ENCODE results near the gene LIPE. TPM values are rescaled to one million over a fixed set of nuclear protein-coding genes. Genes with fewer than 3 reads are reported as not detected.

The LIPE gene
- total RNA-seq, 1 donor from 2014 or later = 26.9 TPM

GRCh38 chr19:42445948-42446347, 18.8 kb upstream of the LIPE start:
- intact Hi-C loops (cut with micrococcal nuclease) = no loop called here

- intact Hi-C loops (cut with micrococcal nuclease) = no loop called here
Measured at GRCh38 chr19:42443944-42444398, 16.8 kb upstream of the LIPE start.

GRCh38 chr19:42442833-42443232, 15.6 kb upstream of the LIPE start, which contains the start of gene CXCL17:
Gene CXCL17, minus strand, starts transcription at chr19:42442946. Its CDS starts 114 bp downstream, at chr19:42442832.
- intact Hi-C loops (cut with micrococcal nuclease) = no loop called here

- intact Hi-C loops (cut with micrococcal nuclease) = no loop called here
Measured at GRCh38 chr19:42441049-42441445, 13.9 kb upstream of the LIPE start.

- intact Hi-C loops (cut with micrococcal nuclease) = loop anchor here (1.0 kb wide), 3 partner anchors 10 to 332 kb away; no protein-coding TSS in a partner anchor
Measured at GRCh38 chr19:42440357-42441048, 13.3 kb upstream of the LIPE start.

GRCh38 chr19:42436006-42436405, 8.8 kb upstream of the LIPE start:
- intact Hi-C loops (cut with micrococcal nuclease) = no loop called here

GRCh38 chr19:42435316-42435715, 8.1 kb upstream of the LIPE start:
- intact Hi-C loops (cut with micrococcal nuclease) = no loop called here

GRCh38 chr19:42433503-42434260, 6.5 kb upstream of the LIPE start:
- intact Hi-C loops (cut with micrococcal nuclease) = loop anchor here (1.0 kb wide), 2 partner anchors 13 to 46 kb away; no protein-coding TSS in a partner anchor

GRCh38 chr19:42431486-42431885, 4.3 kb upstream of the LIPE start:
- intact Hi-C loops (cut with micrococcal nuclease) = no loop called here

GRCh38 chr19:42428676-42429075, 1.5 kb upstream of the LIPE start:
- intact Hi-C loops (cut with micrococcal nuclease) = no loop called here

- intact Hi-C loops (cut with micrococcal nuclease) = no loop called here
Measured at GRCh38 chr19:42426643-42427042, 545 bp downstream of the LIPE start.

- intact Hi-C loops (cut with micrococcal nuclease) = no loop called here
Measured at GRCh38 chr19:42424712-42425131, 2.5 kb downstream of the LIPE start.

- intact Hi-C loops (cut with micrococcal nuclease) = no loop called here
Measured at GRCh38 chr19:42424345-42424707, 2.9 kb downstream of the LIPE start.

- intact Hi-C loops (cut with micrococcal nuclease) = loop anchor here (1.0 kb wide), 11 partner anchors 22 to 348 kb away; partner anchors contain the start of genes DEDD2, GSK3A, MEGF8 and PAFAH1B3
Measured at GRCh38 chr19:42423462-42424344, 3.5 kb downstream of the LIPE start.

GRCh38 chr19:42422901-42423461, 4.2 kb downstream of the LIPE start:
- intact Hi-C loops (cut with micrococcal nuclease) = loop anchor here (1.0 kb wide), 11 partner anchors 22 to 348 kb away; partner anchors contain the start of genes DEDD2, GSK3A, MEGF8 and PAFAH1B3

- intact Hi-C loops (cut with micrococcal nuclease) = no loop called here
Measured at GRCh38 chr19:42422092-42422900, 4.9 kb downstream of the LIPE start.

- intact Hi-C loops (cut with micrococcal nuclease) = no loop called here
Measured at GRCh38 chr19:42421591-42422031, 5.6 kb downstream of the LIPE start.

GRCh38 chr19:42421101-42421500, 6.1 kb downstream of the LIPE start:
- intact Hi-C loops (cut with micrococcal nuclease) = no loop called here

- intact Hi-C loops (cut with micrococcal nuclease) = loop anchor here (1.0 kb wide), 5 partner anchors 13 to 312 kb away; no protein-coding TSS in a partner anchor
Measured at GRCh38 chr19:42420055-42420544, 7.1 kb downstream of the LIPE start.

GRCh38 chr19:42419309-42419708, 7.9 kb downstream of the LIPE start:
- intact Hi-C loops (cut with micrococcal nuclease) = no loop called here

Measured in T-helper 1 cell treated with Interleukin-12 subunit alpha and Interleukin-12 subunit beta and Interleukin-4 antibody, amounts not matched to agents 30 ng/mL and 1 ng/mL, for 36 hours (primary cell).